GM19324 (cell line): ENCODE data around the gene ANKRD31.
"Not testable (repeated sequence)": the region's sequence is repeated elsewhere in the genome, so short reads cannot be mapped to it uniquely, and the experiment has no call there.

Source experiments
- ATAC-seq: cut with Tn5 transposase; IDR thresholded peaks from one replicate; pipeline ENCODE4 v1.9.1; 2021; ENCODE audit warnings: mild to moderate bottlenecking, moderate library complexity; ENCODE audit not compliant: unreplicated experiment, low FRiP score

Gene ANKRD31

GRCh38 chr5:75235711-75236110 is 967 bp downstream of the ANKRD31 start:
- ATAC-seq = no peak

GRCh38 chr5:75234251-75234650 is 2.4 kb downstream of the ANKRD31 start:
- ATAC-seq = no peak

GRCh38 chr5:75226916-75227315 is 9.8 kb downstream of the ANKRD31 start:
- ATAC-seq = no peak

DNA sequence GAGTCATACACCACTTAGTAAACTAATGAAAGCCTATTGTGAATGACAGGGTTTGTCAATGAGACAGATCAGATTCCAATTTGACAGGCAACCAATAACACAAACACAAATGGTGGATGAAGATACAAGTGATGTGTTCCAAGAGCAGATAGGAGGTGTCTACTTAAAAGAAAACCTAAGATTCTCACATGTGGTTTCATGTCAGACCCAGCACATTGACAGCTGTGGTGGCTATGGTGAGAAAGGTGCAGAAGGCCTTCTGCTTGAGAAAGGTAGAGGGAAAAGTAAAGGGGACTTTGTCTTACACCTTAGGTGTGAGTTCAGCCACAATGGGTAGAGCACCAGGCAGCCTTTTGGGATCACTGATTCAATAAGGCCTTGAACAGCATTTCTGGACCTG is 11.2 kb downstream of the ANKRD31 start:
- no peak for ATAC-seq

DNA sequence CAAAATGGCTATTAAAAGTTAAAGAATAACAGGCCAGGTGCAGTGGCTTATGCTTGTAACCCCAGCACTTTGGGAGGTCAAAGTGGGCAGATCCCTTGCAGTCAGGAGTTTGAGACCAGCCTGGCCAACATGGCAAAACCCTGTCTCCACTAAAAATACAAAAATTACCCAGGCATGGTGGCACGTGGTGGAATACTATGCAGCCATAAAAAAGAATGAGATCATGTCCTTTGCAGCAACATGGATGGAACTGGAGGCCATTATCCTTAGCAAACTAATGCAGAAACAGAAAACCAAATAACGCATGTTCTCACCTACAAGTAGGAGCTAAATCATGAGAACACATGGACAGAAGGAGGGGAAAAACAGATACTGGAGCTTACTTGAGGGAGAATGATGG is 15.9 kb downstream of the ANKRD31 start:
- ATAC-seq = not testable (repeated sequence)

DNA sequence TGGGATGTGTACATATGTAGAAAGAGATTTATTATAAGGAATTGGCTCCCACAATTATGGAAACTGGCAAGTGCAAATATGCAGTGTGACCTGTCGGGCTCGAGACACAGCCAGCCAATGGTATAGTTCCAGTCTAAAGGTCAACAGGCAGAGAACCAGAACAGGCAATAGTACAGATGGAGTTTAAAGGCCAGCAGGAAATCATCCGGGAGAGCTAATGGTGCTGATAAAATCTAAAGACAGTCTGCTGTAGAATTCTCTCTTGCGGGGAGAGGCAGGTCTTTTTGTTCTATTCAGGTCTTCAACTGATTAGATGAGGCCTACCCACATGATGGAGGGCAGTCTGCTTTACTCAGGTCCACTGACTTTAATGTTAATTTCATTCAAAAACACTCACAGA is 21.8 kb downstream of the ANKRD31 start:
- ATAC-seq = no peak

- no peak for ATAC-seq
Measured at GRCh38 chr5:75214409-75214808, 22.3 kb downstream of the ANKRD31 start.

DNA sequence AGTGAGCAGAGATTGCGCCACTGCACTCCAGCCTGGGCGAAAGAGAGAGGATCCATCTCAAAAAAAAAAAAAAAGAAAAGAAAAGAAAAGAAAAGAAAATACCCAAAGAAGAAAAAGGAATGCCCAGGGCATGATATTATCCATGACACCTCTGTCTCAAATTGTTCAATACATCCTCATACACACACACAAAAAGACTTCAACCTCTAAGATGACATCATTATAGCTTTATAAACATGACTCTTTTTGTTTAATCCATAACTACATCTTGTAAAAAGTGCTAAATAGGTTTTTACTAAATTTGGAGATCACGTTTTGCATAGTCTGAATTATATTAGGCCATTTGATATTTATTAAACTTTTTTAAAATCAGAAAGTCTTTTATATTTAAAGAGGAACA is 33.1 kb downstream of the ANKRD31 start:
- ATAC-seq = no peak

DNA sequence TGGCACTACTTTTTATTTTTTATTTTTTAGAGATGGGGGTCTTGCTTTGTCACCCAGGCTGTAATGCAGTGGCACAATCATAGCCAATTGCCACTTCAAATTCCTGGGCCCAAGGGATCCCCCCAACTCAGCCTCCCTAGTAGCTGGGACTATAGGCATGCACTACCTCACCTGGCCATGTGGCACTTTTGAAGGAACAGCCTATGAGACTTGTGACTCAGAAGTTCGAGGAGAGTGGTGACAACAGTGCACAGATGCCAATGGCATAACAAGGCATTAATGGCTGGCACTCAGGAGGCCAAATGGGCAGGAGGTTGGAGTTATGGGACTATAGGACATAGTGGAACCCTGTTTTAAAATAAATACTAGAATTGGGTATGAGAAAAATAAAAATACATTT is 33.7 kb downstream of the ANKRD31 start:
- ATAC-seq = no peak

- ATAC-seq = no peak
Measured at GRCh38 chr5:75200776-75201175, 35.9 kb downstream of the ANKRD31 start.

GRCh38 chr5:75199946-75200345 is 36.7 kb downstream of the ANKRD31 start:
- no peak for ATAC-seq

DNA sequence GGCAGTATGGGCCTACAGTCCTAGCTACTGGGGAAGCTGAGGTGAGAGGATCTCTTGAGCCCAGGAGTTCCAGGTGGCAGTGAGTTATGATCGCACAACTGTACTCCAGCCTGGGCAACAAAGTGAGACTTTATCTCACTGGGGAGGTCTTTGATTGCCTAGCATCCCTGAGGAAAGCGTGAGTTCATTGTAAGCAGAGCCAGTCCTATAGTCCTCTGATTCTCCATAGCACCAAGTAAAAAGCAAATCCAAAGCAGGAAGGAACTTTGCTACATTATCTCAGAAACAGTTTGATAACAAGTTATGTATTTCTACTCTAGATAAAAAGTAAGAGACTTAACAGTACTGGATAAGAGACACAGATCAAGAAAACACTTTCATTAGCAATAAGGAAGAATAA is 37.6 kb downstream of the ANKRD31 start:
- ATAC-seq = no peak

DNA sequence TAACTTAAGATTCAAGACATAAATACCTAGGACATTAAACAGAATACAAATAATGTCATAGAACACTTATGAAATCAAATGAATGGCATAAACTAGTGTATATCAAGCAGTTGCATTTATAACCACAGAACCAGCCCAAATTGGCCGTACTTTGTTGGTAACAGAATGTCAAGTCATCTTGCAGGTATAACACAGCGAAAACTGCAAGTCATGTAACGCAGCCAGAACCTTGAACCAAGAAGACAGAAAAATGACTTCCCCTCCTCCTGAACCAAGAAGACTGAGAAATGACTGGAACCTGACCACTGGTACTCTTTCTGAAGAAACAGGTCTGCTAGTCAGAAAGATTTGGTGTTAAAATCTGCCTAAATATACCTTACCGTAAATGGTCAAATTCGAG is 38.9 kb downstream of the ANKRD31 start:
- ATAC-seq = no peak

DNA sequence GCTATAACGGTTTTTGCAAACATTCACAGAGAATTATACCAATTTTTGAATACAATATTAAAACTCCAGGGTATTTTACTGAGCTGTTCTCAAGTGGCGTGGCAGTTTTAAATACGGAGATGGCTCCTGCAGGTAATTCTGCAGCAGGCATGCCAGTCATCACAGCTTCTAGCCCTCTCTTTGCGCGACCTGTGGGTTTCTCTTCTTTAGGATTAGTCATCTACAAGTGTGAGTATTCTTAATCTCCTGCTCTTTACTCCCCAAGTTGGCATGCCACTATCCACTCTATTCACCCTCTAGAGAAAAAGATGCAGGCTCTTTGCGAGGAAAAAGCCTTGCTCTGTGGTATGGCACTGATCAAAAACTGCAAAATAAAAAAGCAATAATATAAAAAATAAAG is 43.9 kb downstream of the ANKRD31 start:
- ATAC-seq = no peak

DNA sequence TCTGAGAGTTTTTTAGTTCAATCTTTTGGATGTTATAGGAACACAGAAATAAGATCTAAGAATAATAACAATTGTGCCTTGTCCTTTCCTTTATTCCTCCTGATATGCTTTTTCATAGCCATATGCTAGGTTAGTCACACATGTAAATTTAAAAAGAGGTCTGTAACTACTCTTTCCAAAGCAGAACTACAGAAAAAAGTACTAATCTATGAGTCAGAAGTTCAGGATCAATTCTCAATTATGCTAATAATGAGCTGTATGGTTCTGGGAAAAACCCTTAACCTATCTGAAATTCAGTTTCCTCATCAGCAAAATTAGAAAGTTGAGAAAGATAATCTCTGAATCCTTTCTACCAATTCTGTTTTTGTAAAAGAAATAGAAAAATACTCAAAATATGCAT is 44.4 kb downstream of the ANKRD31 start:
- no peak for ATAC-seq

DNA sequence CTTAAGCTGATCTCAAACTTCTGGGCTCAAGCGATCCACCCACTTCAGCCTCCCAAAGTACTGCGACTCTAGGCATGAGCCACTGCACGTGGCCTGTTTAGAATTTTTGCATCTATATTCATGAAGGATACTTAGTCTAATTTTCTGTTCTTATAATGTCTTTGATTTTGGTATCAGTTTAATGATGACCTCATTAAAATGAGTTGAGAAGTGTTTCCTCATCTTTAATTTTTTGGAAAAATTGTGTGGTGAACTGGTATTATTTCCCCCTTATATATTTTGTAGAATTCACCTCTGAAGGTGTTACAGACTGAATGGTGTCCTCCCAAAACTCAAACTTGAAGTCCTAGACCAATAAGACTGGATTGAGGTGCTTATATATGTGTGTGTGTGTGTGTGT is 46.5 kb downstream of the ANKRD31 start:
- no peak for ATAC-seq

- ATAC-seq = no peak
Measured at GRCh38 chr5:75189353-75189752, 47.3 kb downstream of the ANKRD31 start.

GRCh38 chr5:75185763-75186162 is 50.9 kb downstream of the ANKRD31 start:
- no peak for ATAC-seq

- ATAC-seq = not testable (repeated sequence)
Measured at GRCh38 chr5:75176009-75176408, 60.7 kb downstream of the ANKRD31 start.

GRCh38 chr5:75174872-75175271 is 61.8 kb downstream of the ANKRD31 start:
- not testable (repeated sequence) for ATAC-seq

GRCh38 chr5:75169516-75169915 is 67.2 kb downstream of the ANKRD31 start:
- ATAC-seq = no peak

GRCh38 chr5:75168026-75168735 is 68.5 kb downstream of the ANKRD31 start:
- ATAC-seq = no peak

DNA sequence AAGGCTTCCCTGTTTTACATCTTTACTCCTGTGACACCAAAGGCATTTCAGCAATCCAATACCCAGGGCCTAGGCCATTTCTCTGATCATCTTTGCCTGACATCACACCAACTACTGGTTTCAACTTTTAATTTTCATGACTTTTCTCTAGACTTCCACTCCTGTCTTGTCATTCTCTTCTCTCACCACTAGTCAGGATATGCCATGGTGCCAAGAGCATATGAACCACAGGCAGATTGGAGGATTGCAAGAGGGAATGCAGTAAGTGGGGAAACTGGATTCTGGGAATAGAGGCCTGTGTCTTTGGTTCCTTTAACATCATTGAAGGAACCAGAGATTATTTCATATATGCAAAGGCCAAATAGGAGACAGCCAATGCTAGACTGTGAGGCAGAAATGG is 69.3 kb downstream of the ANKRD31 start:
- ATAC-seq = no peak
